Duodenal mucosa (tissue), 2 donors: ENCODE measurements around the gene GSDME.

Experiments used
- H3K27ac ChIP-seq: one replicate; pipeline ENCODE4 v1.7.0; 2013; ENCODE audit warnings: low read depth, low read length
- H3K27me3 ChIP-seq, 2 donors: one replicate each; pipeline ENCODE4 v1.7.0; 2013; ENCODE audit warnings: low read length in 2 of 2, control low read depth in 1 of 2; ENCODE audit not compliant: insufficient read depth in 2 of 2, control insufficient read depth in 1 of 2
- H3K36me3 ChIP-seq, 2 donors: one replicate each; pipeline ENCODE4 v1.7.0; 2013; ENCODE audit warnings: low read length in 2 of 2, control low read depth in 1 of 2; ENCODE audit not compliant: insufficient read depth in 2 of 2, control insufficient read depth in 1 of 2
- H3K4me1 ChIP-seq, 2 donors: one replicate each; pipeline ENCODE4 v1.7.0; 2013; ENCODE audit warnings: low read length in 2 of 2, control low read depth in 1 of 2; ENCODE audit not compliant: insufficient read depth in 2 of 2, control insufficient read depth in 1 of 2
- H3K4me3 ChIP-seq, 2 donors: one replicate each; pipeline ENCODE4 v1.7.0; 2013; ENCODE audit warnings: low read length in 2 of 2, low read depth in 1 of 2
- H3K9ac ChIP-seq, 2 donors: one replicate each; pipeline ENCODE4 v1.7.0; 2013; ENCODE audit warnings: low read length in 2 of 2, low read depth in 1 of 2
- H3K9me3 ChIP-seq, 2 donors: one replicate each; pipeline ENCODE4 v1.7.0; 2013; ENCODE audit warnings: low read length in 2 of 2, control low read depth in 1 of 2; ENCODE audit not compliant: control insufficient read depth in 1 of 2

Gene GSDME

GRCh38 chr7:24706211-24707170 is 50.8 kb downstream of the GSDME start:
- H3K4me1 ChIP-seq, result no peaks in the 10 kb centered on the region
- no peak overlapping the region for H3K9ac ChIP-seq
- no peak overlapping the region for H3K4me3 ChIP-seq
- H3K27ac ChIP-seq, result no peak overlapping the region
- no peaks in the 10 kb centered on the region for H3K27me3 ChIP-seq
- H3K36me3 ChIP-seq, result no peaks in the 10 kb centered on the region
- H3K9me3 ChIP-seq, result no peaks in the 10 kb centered on the region

DNA sequence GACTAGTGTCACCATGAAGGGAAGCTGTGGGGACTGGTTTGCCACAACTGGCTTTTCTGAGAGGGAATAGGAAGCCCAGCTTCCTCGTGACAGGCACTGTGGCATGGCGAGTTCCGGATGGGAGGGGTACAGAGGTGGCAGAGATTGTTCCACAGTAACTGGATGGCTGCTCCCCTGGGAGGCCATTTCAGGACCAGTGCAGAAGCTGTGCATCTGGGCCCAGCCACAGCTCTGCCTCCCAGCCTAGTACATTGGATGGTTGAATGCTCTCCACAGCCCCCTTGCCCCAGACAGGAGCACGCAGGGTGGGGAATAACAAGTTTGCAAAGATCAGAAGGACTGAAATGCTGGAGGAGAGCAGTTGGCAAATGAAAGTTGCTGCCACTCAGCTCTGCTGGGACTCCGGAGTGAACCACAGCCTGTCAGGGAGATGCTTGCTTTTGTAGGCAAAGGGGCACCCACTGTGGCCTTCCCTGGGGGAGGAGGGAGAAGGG is 51.8 kb downstream of the GSDME start:
- H3K36me3 ChIP-seq, result no peaks in the 10 kb centered on the region
- no peak overlapping the region for H3K9ac ChIP-seq
- H3K9me3 ChIP-seq, result no peaks in the 10 kb centered on the region
- H3K27me3 ChIP-seq, result no peaks in the 10 kb centered on the region
- H3K4me3 ChIP-seq, result no peak overlapping the region
- H3K4me1 ChIP-seq, result no peaks in the 10 kb centered on the region
- H3K27ac ChIP-seq, result no peak overlapping the region

- Histone ChIP-seq H3K4me3 (no peak overlapping the region), H3K9me3 (no peaks in the 10 kb centered on the region), H3K9ac (no peak overlapping the region), H3K4me1 (no peaks in the 10 kb centered on the region), H3K27ac (no peak overlapping the region), H3K36me3 (no peaks in the 10 kb centered on the region), H3K27me3 (no peaks in the 10 kb centered on the region)
Observed at GRCh38 chr7:24704311-24704710, 53.0 kb downstream of the GSDME start.

- Histone ChIP-seq H3K27ac (no peak overlapping the region), H3K9me3 (no peaks in the 10 kb centered on the region), H3K27me3 (no peaks in the 10 kb centered on the region), H3K4me3 (no peak overlapping the region), H3K36me3 (no peaks in the 10 kb centered on the region), H3K4me1 (no peaks in the 10 kb centered on the region), H3K9ac (no peak overlapping the region)
Observed at GRCh38 chr7:24703296-24703695, 54.0 kb downstream of the GSDME start.

DNA sequence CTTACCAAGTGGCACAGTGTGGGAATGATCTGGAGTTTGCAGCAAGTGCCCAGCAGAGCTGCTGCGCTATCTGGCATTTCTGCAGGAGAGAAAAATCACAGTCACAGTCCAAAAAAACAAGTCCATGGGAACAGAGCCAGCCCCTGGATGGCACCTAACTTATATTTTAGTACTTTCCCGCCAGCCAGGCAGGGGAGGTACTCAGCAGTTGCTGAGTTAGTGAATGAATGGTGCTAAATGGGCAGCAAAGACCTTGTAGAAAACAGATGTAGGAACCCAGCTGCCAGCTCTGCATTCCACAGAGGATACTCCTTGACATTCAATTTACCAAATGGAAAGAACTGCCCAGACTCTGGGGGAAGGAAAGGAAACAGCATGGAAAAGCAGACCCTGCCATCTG is 54.5 kb downstream of the GSDME start:
- Histone ChIP-seq H3K4me1 (no peaks in the 10 kb centered on the region), H3K27ac (no peak overlapping the region), H3K27me3 (no peaks in the 10 kb centered on the region), H3K36me3 (no peaks in the 10 kb centered on the region), H3K9ac (no peak overlapping the region), H3K4me3 (no peak overlapping the region), H3K9me3 (no peaks in the 10 kb centered on the region)

DNA sequence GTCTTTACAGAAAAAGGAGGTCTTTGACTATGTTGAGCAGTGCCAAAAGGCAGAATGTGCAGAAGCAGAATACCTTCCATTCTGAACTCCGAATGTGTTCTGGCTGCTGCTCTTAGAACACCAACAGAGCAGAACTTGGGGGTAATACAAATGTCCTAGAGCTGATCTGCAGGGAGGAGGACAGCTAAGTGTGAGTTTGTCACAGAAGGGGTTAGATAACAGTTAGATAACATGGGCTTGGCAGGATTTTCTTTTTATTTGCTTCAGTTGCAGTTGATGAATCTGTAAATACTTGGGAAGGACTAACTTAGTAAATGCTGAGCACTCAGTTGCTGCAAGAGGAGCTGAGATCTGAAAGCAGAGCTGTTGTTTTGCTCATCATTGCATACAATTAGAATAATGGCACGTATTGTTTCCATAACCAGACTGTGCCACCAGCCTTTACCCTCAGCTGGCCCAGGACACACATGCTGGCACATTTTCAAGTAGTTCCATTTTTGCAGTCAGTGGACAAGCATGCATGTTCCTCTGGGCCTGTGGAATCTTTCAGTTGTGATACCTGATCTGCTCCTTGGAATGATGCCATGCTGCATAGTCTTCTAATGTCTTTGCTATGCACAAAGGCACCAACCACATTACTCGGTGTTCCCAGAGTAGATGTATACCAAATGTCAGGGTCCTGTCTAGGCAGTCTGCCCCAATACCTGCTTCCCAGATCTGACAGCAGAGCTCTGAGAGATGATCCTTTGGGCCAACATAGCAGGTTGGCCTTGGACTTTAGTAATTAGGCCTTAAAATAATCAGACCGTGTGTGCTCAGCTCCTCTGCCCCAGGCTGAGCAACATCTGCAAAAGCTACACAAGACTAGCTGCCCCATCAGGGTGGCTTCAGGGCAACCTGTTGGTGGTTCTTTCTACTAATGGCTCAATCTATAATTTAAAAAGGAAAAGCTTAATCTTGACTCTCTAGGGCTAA is 55.7 kb downstream of the GSDME start:
- H3K9ac ChIP-seq, result no peak overlapping the region
- no peak overlapping the region for H3K4me3 ChIP-seq
- no peak overlapping the region for H3K27ac ChIP-seq
- H3K4me1 ChIP-seq, result no peaks in the 10 kb centered on the region
- H3K27me3 ChIP-seq, result no peaks in the 10 kb centered on the region
- H3K36me3 ChIP-seq, result no peaks in the 10 kb centered on the region
- H3K9me3 ChIP-seq, result no peaks in the 10 kb centered on the region

DNA sequence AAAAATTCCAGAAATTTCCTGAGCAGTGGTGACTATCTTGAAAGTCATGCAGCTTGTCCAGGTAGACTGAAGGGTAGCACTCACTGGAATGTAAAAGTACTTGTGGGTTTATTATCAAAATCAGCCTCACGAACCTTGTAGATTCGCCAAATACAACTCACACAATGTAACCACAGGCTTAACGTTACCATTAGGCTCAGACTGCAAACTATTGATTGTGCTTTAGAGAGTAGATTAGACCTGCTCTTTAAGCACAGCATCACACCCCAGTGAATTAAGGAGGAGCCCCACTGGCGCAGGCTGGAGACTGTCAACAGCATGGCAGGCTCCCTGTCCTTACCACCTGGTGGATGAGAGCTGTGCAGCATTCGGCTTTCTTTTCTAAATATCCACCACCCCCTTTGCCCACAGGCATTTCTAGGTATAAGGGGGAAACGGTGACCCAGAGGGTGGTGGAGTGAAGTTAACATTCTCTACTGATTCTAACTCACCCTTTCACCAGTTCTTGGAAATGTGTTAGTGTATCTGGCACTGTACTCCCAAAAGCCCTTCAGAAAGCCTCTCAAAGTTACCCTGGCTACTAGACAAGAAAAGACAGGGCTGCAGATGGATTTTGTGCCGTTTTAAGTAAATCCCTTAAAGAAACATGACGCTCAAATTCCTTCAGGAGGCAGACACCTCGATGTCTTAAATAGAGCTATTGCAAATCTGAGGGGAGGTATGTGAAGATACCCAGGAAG is 56.6 kb downstream of the GSDME start:
- H3K27ac ChIP-seq, result no peak overlapping the region
- no peak overlapping the region for H3K9ac ChIP-seq
- no peaks in the 10 kb centered on the region for H3K9me3 ChIP-seq
- no peaks in the 10 kb centered on the region for H3K36me3 ChIP-seq
- no peaks in the 10 kb centered on the region for H3K4me1 ChIP-seq
- no peaks in the 10 kb centered on the region for H3K27me3 ChIP-seq
- no peak overlapping the region for H3K4me3 ChIP-seq

- H3K4me3 ChIP-seq, result no peak overlapping the region
- H3K36me3 ChIP-seq, result no peaks in the 10 kb centered on the region
- no peaks in the 10 kb centered on the region for H3K4me1 ChIP-seq
- H3K9ac ChIP-seq, result no peak overlapping the region
- H3K9me3 ChIP-seq, result no peaks in the 10 kb centered on the region
- no peak overlapping the region for H3K27ac ChIP-seq
- no peaks in the 10 kb centered on the region for H3K27me3 ChIP-seq
Observed at GRCh38 chr7:24698531-24699266, 58.6 kb downstream of the GSDME start.

DNA sequence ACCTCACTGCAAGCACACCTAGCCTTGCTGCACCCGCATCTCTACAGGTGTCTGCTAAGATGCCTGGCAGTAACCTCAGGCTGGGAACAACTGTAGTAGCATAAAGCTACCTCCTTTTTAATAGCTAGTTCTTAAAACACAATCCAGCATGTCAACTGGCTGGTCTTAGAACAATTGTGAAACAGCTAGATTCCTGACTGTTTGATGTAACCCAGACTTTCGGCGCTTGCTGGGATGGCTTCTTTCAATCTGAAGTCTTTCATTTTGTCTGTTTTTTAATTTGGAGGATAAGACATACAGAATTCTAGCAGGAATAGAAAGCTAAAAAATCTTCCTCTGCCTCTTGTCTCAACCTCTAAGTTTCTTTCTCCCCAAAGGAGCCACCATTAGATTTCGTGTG is 59.8 kb downstream of the GSDME start:
- Histone ChIP-seq H3K36me3 (no peaks in the 10 kb centered on the region), H3K27me3 (no peaks in the 10 kb centered on the region), H3K27ac (no peak overlapping the region), H3K9ac (no peak overlapping the region), H3K4me3 (no peak overlapping the region), H3K4me1 (no peaks in the 10 kb centered on the region), H3K9me3 (no peaks in the 10 kb centered on the region)
